Stimulated activated CD8-positive, alpha-beta memory T cell treated with anti-CD3 and anti-CD28 coated beads, Interleukin-15, amount 100 ng/mL, for 48 hours (primary cell): ENCODE measurements around the gene VPS4B.

Experiments used
- DNase-seq, 2 donors: peaks; one replicate each; pipeline ENCODE4 v3.0.0-alpha.2; 2020; ENCODE audit warnings: low read depth in 2 of 2

The VPS4B gene

DNA sequence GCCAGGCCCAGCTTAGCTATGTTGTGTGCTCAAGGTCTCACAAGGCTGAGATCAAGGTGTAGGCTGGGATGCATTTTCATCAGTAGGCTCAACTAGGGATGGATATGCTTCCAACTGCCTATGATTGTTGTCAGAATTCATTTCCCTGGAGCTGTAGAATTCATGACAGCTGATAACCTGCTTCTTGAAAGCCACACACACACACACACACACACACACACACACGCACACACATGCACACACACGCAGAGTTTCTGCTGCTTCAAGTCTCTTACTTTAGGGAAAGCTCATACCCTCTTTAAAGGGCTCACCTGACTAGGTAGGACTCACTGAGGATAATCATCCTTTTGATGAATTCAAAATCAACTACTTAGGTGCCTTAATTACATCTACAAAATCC is 8.2 kb upstream of the VPS4B start:
- no peak for DNase-seq

DNA sequence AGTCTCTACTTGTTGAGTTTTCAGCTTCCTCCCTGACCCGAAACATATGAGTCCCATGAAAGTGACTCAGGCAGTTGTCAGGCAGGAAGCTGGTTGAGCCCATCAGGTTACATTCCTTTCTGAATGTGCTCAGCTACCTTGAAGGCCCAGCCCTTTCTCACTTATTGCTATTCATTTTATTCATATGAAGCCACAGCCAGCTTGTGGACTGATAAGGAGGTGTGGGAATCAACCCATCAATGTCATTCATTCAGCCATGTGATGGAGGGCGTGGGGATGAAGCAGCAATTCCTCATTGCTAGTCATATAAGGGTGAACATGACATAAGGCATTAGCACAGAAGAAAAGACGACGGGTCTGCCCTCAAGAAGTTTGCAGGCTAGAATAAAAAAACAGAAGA is 5.3 kb upstream of the VPS4B start:
- DNase-seq, result no peak

DNA sequence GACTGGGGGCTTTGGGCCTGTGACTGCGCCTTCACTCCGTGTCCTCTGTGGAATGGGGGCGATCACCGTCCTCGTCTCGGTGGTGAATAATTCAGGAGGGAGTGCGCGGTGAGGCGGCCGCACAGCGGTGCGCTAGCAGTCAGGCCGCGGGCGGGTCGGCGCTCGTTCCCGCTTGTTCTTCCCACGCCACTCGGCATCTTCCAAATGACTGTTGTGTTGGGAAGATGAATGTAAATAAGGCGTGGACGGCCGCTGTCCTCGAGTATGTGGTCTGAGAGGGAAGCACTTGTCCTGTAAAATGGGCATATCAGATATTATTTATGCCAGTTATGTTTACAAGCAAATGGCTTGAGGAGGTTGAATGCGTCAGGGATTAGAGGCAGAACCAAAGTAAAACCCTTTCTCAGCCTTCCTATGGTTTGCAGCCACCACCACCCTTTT is 608 bp upstream of the VPS4B start:
- no peak for DNase-seq

DNA sequence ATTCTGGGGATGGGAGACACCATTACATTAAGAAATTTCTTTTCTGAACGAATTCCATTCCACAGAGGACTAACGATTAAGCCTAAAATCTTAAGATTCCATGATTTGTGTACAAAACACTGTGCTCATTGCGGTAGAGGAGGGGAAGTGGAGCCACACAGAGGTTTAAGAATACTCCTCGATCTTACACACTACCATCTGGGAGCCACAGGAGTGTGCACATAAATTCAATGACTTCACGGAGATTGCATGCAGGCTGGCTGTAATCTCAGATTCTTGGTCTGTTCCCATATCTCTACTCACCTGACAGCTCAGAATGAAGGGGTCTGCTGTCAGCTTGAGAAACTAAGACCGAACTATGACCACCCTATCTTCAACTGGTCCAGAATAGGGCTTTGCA is 762 bp downstream of the VPS4B start:
- DNase-seq, result no peak

DNA sequence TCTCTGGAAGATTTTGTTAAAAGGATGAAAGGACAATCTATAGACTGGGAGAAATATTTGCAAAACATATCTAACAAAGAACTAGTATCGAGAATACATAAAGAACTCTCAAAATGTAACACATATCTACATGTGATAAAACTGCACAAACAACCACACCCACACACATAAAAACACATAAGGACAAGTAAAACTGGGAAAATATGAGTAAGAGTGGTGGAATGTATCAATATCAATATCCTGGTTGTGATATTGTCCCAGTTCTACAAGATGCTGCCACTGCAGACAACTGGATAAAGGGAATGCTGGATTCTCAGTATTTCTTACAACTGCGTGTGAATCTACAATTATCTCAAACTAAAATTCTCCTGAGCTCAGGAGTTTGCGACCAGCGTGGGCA is 9.3 kb downstream of the VPS4B start:
- DNase-seq, result no peak

DNA sequence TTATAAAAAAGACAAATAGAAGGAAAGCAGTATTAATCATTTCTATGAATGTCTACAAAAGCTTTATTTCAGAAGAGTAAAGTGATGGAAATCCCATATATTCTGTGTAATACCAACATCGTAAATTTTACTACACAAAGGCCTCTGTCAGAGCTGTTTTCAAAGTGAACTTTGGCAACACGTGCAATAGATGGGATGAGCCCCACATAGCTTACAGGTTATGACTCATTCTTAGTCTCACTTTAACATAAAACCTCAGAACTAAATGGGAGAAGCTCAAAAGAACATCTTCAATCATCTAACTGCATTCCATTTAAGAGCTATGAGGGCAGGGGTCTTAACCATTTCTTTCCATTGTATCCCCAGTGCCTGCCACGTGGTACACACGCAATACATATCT is 11.5 kb downstream of the VPS4B start:
- no peak for DNase-seq

DNA sequence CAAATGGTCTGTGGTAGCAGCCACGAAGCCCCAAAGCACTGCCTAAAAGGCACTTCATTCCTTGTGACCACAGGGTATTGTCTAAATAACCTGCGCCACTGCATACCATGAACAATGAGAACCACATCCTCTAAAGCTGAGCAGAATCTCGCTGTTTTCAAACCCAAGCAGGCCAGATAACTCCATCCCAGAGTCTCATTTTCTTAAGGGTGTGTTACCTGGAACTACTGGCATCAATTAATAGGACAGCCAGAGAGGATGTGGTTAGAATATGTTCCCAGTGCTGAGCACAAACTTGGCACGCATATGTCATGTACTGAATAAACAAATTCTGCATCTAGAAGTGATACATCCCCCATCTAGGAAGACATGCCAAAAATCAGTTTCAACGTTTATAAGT is 13.0 kb downstream of the VPS4B start:
- DNase-seq, result no peak

DNA sequence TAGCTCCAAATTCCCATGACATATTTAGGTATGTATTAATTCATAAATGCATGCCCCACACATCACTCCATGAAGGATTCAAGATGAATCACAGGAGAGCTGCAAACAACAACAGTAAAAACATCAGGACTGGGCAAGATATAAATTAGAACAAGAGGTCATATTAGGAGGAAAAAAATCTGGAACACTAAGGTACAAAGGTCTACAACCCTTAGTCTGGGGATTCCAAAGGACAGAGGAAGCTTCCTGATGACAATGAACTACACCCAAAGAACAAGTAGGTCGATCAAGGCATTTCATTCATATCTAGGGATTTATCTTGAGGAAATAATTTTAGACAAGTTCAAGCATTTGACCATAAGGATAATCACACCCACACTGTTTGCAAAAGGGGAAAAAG is 14.5 kb downstream of the VPS4B start:
- DNase-seq, result no peak

DNA sequence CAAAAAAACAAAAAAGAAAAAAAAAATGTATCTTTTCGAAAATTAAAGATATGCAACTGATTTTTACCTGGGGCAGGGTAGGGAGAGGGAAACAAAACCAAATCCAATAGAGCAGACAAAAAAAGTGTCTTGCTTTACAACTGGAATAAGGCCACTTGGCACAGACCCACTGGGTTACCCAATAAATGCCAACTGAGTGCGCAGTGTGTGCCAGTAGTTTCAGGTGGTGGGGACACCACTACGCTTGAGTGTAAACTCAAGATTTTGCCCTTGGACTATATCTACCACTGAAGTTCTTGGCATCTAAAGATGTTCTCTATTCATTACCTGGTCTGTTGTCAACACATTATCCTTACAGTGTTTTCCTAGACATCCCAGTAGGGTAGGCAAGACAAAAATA is 16.3 kb downstream of the VPS4B start:
- DNase-seq, result no peak

DNA sequence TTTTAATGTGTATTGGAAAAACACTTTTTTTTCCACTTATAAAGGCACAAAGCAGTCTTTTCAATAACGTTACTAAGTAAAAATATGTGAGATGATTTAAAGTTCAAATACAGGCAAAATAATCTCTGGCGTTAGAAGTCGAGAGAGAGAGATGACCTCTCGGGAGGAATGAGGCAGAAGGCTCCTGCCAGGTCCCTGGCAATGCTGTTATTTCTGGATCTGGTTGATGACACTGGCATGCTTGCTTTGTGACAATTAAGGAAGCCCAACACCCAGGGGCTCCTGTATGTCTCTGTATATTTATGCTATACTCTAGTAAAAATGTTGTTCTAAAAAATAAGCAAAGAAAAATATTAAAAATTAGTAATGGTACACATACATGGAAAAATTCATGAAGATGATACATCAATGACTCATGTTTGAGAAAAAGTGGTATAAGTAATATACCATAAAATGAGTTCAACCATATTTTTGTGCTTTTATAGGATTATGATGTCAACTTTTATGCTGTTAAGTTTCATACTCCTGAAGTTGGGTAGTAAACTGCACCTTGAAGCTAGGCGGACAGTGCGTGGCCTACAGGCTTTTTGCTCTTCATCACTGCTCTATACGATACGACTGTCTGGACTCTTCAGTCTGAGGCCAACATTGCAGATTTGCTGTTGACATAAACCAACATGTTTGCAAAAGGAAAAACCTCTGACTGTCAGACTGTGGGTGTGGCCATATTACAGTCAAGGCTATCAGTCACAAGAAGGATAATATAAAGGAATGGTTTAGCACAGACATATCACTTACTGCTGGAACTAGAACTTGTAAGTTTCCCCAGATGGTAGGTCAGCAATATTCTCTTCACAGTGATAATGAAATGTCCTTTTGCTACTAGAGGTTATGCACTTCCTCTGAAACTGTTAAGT is 19.8 kb downstream of the VPS4B start:
- DNase-seq, result no peak

DNA sequence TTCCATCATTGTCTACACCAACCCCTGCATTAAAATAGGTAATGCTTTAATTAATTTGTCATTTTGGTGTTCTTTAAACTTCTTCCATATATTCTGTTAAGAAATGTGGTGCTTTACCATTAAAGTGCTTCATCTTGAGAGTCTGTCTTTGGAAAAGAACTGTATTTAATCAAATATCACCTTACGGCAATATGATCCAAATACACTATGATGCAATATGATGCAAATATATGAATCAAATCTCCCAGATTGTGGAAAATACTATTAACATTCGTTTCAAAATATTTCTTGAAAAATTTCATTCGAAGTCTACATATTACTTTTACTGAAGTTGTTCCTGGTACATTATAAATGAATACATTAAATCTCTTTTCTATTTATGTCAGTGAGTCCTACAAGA is 23.0 kb downstream of the VPS4B start:
- no peak for DNase-seq

DNA sequence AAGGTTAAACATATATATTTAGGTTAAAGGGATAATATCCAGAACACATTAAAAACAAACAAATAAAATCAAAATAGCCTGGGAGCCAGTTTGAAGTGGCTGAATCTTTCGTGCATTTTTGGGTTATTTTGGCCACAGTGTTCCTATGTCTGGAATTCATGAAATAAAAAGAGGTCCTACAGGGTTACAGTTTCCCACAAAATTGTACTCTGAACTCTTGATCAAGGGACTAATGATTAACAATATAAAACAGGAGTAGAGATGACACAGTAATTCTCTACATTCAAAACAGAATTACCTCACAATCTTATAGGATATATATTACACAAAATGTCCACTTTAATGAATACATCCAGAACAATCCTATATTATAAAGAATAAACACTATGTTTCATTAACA is 24.9 kb downstream of the VPS4B start:
- DNase-seq, result no peak

DNA sequence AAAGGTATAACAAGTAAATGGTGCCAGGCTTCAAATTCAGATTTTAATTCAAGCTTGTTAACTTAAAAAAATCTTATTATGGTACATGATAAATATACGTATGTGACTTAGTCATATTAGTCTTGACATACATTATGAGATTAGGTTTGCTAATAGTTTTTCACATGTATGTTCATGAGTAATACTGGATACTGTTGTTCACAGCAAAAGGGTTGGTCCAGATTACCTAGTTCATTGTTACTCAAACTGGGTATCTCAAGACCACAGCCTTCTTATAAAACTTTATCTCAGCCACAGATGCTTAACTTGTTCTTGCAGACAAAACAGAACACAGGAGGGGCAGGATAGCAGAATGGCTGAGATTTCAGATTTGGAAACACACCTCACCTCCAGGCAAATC is 26.8 kb downstream of the VPS4B start:
- no peak for DNase-seq

DNA sequence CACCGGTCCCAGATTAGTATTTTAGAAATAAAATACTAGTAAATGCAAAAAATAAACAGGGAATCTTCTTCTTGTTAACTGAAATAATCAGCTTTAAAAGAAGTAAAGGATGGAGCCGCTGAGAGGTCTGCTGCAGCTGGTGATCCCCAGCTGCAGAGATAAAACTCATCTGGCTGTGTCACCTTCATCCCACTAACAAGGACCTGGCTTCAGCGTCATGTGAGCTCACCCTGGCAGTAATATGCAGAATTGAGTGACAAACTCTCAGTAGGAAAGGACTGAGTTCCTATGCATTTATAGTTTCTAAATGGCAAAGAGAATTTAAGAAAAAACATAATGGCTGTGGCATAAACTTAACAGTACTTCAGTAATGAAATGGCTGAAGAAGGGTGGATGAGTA is 27.3 kb downstream of the VPS4B start:
- no peak for DNase-seq

DNA sequence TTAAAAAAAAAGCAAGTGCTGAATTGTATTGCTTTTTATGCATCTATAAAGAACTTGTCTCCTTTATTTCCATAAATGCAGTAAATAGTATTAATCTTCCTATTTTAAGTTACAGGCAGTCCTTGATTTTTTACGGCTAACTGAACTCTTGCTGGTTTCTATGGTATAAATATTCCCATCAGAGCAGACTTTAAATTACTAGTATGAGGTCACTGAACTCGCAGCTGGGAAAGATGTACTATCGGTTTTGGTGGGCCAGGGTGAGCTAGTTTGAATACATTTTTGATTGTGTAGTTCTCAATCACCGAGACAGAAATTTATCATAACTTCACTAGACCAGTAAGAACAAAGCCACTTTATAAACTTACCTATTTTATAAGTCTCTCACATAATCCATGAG is 34.4 kb downstream of the VPS4B start:
- DNase-seq, result no peak

DNA sequence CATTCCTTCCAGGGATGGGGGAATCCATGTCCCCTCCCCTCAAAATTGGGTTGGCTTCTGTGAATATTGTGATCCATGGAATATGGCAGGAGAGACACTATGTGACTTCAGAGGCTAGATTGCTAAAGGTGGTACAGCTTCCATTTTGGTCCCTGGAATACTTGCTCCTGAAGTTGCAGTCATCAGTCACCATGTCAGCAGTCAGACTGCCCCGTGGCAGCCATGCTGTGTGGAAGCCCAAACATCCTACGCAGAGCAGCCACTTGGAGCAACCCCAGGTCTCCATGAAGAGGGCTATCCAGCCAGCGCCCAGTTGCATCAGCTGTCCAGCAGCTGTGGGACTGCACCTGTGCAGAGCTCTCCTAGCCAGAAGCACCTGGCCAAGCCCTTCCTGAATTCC is 39.4 kb downstream of the VPS4B start:
- no peak for DNase-seq

DNA sequence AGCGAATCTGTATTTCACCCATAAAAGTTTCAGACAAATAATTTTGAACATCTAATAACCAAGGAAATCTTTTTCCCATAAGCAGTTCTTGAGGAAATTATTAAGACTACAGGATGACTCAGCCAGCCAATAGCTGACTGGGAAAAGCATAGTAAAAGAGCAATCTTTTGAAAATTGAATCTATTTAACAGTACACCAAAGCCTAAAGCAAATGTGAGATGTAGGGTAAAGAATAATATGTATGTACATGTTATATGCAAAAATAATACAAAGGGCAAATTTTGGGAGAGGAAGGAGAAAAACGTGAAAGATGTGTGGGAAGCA is 42.7 kb downstream of the VPS4B start:
- DNase-seq, result no peak

DNA sequence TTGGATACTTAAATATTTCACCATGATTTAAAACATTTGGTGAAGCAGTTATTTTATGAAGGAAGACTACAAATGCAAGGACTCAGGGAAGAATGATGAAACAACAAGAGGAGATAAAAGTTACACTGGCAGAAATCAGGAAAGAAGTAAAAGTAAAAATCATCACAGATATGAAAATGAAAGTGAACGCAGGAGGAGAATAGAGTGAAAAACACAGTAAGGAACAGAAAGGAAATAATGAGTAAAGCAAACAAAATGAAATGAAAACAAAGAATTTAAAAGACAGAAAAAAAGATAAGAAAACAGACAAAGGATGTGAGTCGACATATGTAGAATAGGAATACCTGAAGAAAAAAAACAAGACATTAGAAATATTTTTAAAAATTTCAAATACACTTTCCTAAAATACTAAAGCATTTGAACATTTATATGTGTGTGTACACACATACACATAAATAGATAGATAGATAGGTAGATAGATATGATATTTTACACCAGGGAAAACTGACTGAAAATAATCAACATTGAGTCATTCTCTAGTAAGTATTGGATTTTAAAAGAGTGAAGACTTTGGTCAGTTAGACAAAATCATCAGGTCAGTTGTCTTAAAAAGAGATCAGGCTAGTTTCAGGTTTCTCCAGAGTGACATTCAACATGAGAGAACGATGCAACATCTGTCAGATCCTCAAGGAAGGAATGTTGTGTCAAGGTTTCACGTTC is 43.2 kb downstream of the VPS4B start:
- DNase-seq, result no peak

DNA sequence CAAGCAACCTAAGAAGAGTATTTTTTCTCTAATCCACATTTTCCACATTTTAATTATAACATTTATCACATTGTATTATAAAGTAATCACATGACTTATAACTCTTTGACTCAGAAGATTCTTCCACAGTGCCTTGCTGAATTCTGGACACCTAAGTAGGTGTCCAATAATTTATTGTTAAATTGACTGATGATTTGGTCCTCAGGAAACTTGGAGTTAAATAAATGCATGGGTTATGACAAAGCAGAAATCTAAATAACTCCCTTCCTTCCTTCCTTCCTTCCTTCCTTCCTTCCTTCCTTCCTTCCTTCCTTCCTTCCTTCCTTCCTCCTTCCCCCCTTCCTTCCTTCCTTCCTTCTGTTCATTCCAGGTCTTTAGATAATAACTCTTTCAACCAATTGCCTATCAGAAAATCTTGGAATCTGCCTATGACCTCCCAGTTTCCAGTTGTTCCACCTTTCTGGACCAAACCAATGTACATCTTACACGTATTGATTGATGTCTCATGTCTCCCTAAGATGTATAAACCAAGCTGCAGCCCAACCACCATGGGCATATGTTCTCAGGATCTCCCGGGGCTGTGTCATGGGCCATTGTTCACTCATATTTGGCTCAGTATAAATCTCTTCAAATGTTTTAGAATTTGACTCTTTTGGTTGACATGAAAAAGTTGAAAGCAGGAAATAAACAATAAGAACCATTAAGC is 44.8 kb downstream of the VPS4B start:
- DNase-seq, result no peak

DNA sequence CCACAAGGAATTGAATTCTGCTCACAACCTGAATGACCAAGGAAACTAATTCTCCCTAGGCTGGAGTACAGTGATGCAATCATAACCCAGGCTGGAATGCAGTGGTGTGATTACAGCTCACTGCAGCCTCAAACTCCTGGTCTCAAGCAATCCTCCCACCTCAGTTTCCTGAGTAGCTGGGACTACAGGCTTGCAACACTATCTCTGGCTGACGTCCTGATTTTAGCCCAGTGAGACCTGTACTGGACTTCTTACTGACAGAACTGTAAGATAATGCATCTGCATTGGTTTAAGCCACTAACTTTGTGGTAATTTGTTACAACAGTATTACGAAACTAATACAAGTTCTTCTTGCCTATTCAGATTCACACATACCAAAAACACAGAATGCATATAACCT is 45.7 kb downstream of the VPS4B start:
- DNase-seq, result no peak

DNA sequence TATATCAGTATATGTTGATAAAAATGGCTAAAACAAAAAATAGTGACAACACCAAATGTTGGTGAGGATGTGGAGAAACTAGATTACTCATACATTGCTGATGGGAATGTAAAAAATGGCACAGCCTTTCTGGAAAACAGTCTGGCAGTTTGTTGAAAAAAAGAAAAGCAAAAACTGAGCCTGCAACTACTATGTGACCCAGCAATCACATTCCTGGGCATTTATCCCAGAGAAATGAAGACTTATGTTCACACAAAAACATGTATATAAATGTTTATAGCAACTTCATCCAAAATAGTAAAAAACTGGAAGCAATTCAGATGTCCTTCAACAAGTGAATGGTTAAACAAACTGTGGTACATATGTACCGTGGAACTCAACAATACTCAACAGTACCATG is 47.7 kb downstream of the VPS4B start:
- DNase-seq, result no peak

DNA sequence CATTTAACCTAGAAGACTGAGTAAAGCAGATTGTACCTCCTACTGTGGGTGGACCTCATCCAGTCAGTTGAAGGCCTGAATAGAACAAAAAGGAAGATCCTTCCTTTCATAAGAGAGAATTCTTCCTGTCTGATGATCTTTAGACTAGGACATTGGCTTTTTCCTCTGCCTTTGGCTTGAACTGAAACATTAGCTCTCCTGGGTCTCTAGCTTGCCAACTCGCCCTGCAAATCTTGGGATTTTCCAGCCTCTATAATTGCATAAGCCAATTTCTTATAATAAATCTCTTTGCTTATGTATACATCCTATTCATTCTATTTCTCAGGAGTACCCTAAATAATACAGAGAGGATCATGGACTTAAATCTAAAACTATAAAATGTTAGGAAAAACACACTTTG is 49.1 kb downstream of the VPS4B start:
- no peak for DNase-seq

DNA sequence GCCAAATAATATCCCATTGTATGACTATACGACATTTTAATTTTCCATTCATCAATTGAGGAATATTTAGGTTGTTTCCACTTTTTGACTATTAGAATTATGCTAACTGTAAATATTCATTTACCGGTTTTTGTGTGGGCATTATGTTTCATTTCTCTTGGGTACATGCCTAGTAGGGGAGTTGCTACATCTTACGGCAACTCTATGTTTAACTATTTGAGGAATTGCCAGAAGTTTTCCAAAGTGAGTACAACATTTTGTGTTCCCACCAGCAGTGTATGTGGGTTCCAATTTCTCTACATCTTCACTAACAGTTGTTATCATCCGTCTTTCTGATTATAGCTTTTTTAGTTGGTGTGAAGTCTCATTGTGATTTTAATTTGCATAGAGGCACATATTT is 53.7 kb downstream of the VPS4B start:
- DNase-seq, result no peak
